Endothelial cell of umbilical vein (primary cell): ENCODE measurements around the gene INTS11.

Source experiments
- CTCF ChIP-seq, 2 donors: IDR thresholded peaks; 1 replicate in 1 of 2; 2 replicates in 1 of 2; pipeline ENCODE4 v1.5.1; 2011; ENCODE audit warnings: low read length in 2 of 2, mild to moderate bottlenecking in 2 of 2, moderate library complexity in 2 of 2, control low read depth in 1 of 2, inconsistent platforms in 1 of 2, low read depth in 1 of 2; ENCODE audit not compliant: insufficient read depth in 1 of 2; ENCODE audit errors: extremely low read depth in 1 of 2
- EZH2 ChIP-seq: IDR thresholded peaks from 2 replicates; pipeline ENCODE4 v1.6.1; 2012; ENCODE audit warnings: borderline replicate concordance, low read depth, mild to moderate bottlenecking, moderate library complexity, low read length, inconsistent platforms; ENCODE audit not compliant: severe bottlenecking
- GATA2 ChIP-seq: IDR thresholded peaks from 2 replicates; pipeline ENCODE4 v1.7.0; 2011; ENCODE audit warnings: low read depth, mild to moderate bottlenecking, moderate library complexity, mixed read lengths, low read length; ENCODE audit not compliant: insufficient read length, insufficient read depth
- JUN ChIP-seq: IDR thresholded peaks from 2 replicates; pipeline ENCODE4 v1.6.1; 2011; ENCODE audit warnings: borderline replicate concordance, low read depth; ENCODE audit not compliant: insufficient read length, insufficient read depth
- MAX ChIP-seq: IDR thresholded peaks from 2 replicates; pipeline ENCODE4 v1.6.1; 2011; ENCODE audit not compliant: insufficient read depth, insufficient read length
- MYC ChIP-seq: IDR thresholded peaks from one replicate; pipeline ENCODE4 v1.6.1; 2011; ENCODE audit warnings: mild to moderate bottlenecking, low read depth, low read length
- POLR2A ChIP-seq: IDR thresholded peaks from 2 replicates; pipeline ENCODE4 v1.6.1; 2012; ENCODE audit warnings: low read depth, mild to moderate bottlenecking, control low read depth, low read length
- POLR2AphosphoS5 ChIP-seq: IDR thresholded peaks from 2 replicates; pipeline ENCODE4 v1.6.1; 2012; ENCODE audit warnings: low read depth, mild to moderate bottlenecking, control low read depth, low read length, moderate library complexity; ENCODE audit not compliant: insufficient read depth

DNA sequence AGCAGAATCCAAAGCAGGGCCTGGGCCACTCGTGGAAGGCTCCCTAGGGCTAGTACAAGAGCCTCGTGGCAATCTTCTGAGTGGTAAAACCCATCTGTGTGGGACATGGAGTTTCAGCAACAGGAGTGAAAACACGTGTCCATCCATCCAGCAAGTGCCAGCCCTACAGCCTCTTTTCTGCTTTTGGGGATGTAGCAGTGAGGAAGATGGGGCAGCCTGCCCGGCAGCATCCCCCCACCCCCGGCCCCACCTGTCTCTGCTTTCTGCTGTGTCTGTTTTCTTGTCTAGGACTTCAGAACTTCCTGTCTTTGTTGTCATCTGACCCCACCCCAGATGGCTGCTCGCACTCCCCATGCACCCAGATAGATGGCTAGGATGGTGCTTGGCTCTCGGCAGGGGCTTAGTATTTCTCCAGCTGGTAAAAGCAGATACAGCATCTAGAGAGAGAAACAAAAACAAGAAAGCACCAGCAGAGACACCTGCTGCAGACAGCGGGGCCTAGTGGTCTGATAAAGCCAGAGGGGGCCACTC is 1.7 kb upstream of the INTS11 start:
- TF ChIP-seq CTCF (IDR thresholded peaks at IDR 0.05; ENCODE audit: extremely low read depth in 1 of 2, insufficient read depth in 1 of 2, low read depth in 1 of 2, low read length in 2 of 2) (no peak), POLR2AphosphoS5 (no peak), MAX (no peak), POLR2A (no peak), GATA2 (no peak), EZH2 (no peak), JUN (no peak), MYC (no peak)
